Smooth muscle cell of the pulmonary artery (primary cell): ENCODE results near the gene OR7A10. TPM values are rescaled to one million over a fixed set of nuclear protein-coding genes. Genes with fewer than 3 reads are reported as not detected.

Experiments used
- total RNA-seq: library from RNA; depleted of rRNA; stranded (reverse); fragments of >200 nt; gene quantifications from 2 replicates; pipeline ENCODE4 v1.2.3, GENCODE V29; 2014

OR7A10 gene
- total RNA-seq, result not detected in 2 replicates

GRCh38 chr19:14848822-14849221, at the start of gene OR7A10:
OR7A10 (minus strand) TSS chr19:14848922; CDS start chr19:14841877, 7,045 bp downstream.

GRCh38 chr19:14886032-14886431, 37.3 kb upstream of the OR7A10 start, which contains the start of gene OR7A17:
OR7A17 (minus strand) TSS chr19:14886132; CDS start chr19:14881355, 4,777 bp downstream.

DNA sequence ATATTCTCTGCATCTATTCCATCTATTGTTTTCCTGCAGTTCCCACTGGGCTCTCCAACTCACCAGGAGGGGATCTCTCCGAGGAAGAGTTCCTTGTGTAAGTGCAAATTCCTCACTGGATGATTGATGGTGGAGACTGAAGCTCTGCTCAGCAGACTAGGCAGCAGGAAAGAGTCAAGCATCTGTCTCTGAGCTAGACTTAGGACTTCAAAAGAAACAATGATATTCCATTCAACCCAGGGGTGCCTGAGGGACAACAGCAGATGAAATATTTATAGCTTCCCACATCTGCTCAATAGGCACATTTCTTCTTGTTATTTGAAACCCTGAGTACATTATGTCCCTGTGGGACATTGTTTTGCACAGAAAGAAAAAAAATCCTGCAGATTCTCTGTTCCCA, 13.7 kb downstream of the OR7A10 start, which contains the start of the genes OR7A5 and OR7C1:
Gene OR7A5, minus strand, starts transcription at position 175 of the 400 bp plus-strand sequence. CDS start 6,944 bp downstream, outside the sequence.
Gene OR7C1, minus strand, starts transcription at position 175 of the 400 bp plus-strand sequence. CDS start 35,049 bp downstream, outside the sequence.

Other genes starting within 250 kb of the OR7A10 start
- gene ADGRE3, start 174.1 kb downstream of the OR7A10 start, total RNA-seq, result not detected in 2 replicates
- gene ZNF333, start 158.9 kb downstream of the OR7A10 start, total RNA-seq, result 22.5 and 27.1 TPM in 2 replicates
- 0.13 and 0.30 TPM in 2 replicates for gene ADGRE2, start 70.4 kb downstream of the OR7A10 start, total RNA-seq
- not detected in 2 replicates for gene OR7A5, start 13.7 kb downstream of the OR7A10 start, total RNA-seq
- gene OR7C1, start 13.7 kb downstream of the OR7A10 start, total RNA-seq, result not detected in 2 replicates
- not detected in 2 replicates for gene OR7A17, start 37.2 kb upstream of the OR7A10 start, total RNA-seq
- gene OR7C2, start 92.6 kb upstream of the OR7A10 start, total RNA-seq, result not detected in 2 replicates
- gene SLC1A6, start 130.9 kb upstream of the OR7A10 start, total RNA-seq, result not detected in 2 replicates
- gene CASP14, start 200.6 kb upstream of the OR7A10 start, total RNA-seq, result not detected in 2 replicates
- not detected in 2 replicates for gene OR1I1, start 233.3 kb upstream of the OR7A10 start, total RNA-seq